ENCODE measurements around the gene UBE2E2.

UBE2E2 gene

DNA sequence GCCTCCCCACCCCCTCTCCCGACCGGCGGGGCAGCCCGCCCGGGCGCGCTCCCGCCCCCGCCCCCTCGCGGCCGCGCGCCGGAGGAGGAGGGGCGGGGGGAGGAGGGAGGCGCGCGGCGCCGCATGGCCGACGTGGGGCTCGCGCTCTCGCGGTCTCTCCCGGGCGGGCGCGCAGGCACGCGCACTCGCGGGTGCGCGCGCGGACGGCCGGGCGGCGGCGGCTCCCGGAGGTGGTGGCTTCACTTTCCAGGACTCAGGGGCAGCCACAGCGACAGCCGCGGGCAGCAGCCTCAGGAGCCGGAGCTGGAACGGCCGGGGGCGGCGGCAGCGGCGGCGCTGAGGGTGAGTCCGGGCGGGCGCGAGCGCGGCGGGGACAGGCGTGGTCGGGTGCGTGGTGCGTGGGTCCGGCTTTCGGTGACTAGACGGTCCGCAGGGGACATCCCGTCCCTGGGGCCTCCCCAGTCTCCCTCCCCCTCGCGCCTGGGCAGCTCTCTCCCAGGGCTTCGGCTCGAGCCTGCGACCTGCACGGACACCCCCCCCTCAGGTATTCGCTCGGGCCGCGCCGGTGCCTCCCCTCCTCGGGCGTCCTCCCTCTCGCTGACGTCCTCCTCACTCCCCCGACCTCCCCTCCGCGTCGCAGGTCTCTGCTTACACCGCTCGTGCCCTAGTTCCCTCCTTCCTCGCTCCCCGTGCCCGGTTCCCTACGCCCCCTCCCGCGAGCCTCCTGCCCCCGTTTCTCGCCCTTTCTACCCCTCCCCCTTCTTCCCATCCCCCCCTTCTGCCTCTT, at the start of gene UBE2E2:
Gene UBE2E2, plus strand, starts transcription at position 407 of the 787 bp plus-strand sequence.
- Mint-ChIP-seq H3K36me3 (ENCODE audit: low read depth) (no peaks in the 10 kb centered on the region), H3K9me3 (no peaks in the 10 kb centered on the region), H3K4me3 (peak within 1 kb of the TSS; percentile 95 to 98 (median 97)), H3K4me1 (peaks cover 21% of the 10 kb centered on the region), H3K27me3 (ENCODE audit: low read depth) (peaks cover 8% of the 10 kb centered on the region), H3K27ac (peak within 1 kb of the TSS; percentile 69 to 84 (median 78))
- TF ChIP-seq, protein P1, sequence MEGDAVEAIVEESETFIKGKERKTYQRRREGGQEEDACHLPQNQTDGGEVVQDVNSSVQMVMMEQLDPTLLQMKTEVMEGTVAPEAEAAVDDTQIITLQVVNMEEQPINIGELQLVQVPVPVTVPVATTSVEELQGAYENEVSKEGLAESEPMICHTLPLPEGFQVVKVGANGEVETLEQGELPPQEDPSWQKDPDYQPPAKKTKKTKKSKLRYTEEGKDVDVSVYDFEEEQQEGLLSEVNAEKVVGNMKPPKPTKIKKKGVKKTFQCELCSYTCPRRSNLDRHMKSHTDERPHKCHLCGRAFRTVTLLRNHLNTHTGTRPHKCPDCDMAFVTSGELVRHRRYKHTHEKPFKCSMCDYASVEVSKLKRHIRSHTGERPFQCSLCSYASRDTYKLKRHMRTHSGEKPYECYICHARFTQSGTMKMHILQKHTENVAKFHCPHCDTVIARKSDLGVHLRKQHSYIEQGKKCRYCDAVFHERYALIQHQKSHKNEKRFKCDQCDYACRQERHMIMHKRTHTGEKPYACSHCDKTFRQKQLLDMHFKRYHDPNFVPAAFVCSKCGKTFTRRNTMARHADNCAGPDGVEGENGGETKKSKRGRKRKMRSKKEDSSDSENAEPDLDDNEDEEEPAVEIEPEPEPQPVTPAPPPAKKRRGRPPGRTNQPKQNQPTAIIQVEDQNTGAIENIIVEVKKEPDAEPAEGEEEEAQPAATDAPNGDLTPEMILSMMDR (IDR thresholded peaks at IDR 0.05; ENCODE audit: unreplicated experiment in 3 of 3), result no peak

DNA sequence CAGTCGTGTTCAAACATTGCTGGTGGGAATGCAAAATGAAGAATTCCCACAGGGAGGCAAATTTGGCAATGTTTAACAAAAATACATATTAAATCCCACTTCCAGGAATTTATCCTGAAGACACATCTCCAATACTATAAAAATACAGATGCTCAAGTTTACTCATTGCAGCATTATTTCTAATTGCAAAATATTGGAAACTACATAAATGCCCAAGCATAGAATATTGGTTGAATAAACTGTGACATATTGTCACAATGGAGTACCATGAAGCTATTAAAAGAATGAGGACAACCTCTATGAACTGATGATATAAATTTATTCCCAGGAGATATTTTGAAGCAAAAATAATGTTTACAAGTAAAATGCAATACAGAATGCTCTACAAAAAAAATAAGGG, 49.7 kb upstream of the UBE2E2 start:
- Mint-ChIP-seq H3K27ac (no peak overlapping the region), H3K27me3 (ENCODE audit: low read depth) (no peaks in the 10 kb centered on the region), H3K36me3 (ENCODE audit: low read depth) (no peaks in the 10 kb centered on the region), H3K4me3 (no peak overlapping the region), H3K9me3 (peaks cover 13% of the 10 kb centered on the region), H3K4me1 (peaks cover 19% of the 10 kb centered on the region)
- TF ChIP-seq, protein P1 (IDR thresholded peaks at IDR 0.05; ENCODE audit: unreplicated experiment in 3 of 3), result no peak

DNA sequence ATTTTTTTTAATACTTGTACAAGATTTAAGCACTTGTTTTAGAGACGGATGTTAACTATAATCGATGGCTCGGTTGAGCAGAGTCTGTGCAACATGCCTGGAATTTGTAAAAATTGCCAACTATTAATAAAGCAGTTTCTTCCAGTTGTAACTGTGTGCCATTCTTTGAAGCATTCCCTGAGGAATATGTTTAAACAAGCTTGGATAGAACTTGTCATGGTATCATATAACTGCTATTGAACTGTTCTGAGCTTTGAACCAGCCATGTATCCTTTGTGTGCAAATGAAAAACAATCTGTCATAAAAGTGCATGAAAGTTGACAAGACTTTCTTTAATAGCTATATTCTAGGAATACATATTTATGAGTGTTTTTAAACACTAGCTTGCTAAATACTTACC, 45.8 kb upstream of the UBE2E2 start:
- H3K27ac Mint-ChIP-seq, result peak overlapping the region in 1 of 3 experiments; percentile 4
- TF ChIP-seq, protein P1 (IDR thresholded peaks at IDR 0.05; ENCODE audit: unreplicated experiment in 3 of 3), result no peak
- no peaks in the 10 kb centered on the region for H3K36me3 Mint-ChIP-seq (ENCODE audit: low read depth)
- peaks cover 32% of the 10 kb centered on the region for H3K4me1 Mint-ChIP-seq
- peaks cover 10% of the 10 kb centered on the region for H3K9me3 Mint-ChIP-seq
- no peaks in the 10 kb centered on the region for H3K27me3 Mint-ChIP-seq (ENCODE audit: low read depth)
- H3K4me3 Mint-ChIP-seq, result no peak overlapping the region

DNA sequence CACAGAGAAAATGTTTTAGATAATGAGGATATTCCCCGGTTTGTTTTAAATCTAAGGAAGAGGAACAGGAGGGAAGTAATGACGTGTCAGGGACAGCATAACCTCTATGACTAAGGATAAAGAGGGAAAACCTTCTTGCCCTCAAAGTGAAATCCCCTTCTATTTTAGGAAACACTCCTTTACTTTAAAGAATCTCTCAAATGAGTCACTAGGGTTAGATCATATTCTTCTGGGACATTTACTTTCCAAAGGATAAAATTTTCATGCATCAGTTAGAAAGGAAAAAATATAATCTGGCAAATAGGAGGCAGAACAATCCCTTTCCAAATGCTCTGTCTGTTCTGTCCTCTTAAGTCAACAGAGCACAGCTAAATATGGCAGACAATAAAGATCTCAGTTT, 43.2 kb upstream of the UBE2E2 start:
- Mint-ChIP-seq H3K36me3 (ENCODE audit: low read depth) (no peaks in the 10 kb centered on the region), H3K4me3 (no peak overlapping the region), H3K9me3 (peaks cover 7% of the 10 kb centered on the region), H3K4me1 (peaks cover 32% of the 10 kb centered on the region), H3K27ac (peak overlapping the region in 1 of 3 experiments; percentile 24), H3K27me3 (ENCODE audit: low read depth) (no peaks in the 10 kb centered on the region)
- TF ChIP-seq, protein P1 (IDR thresholded peaks at IDR 0.05; ENCODE audit: unreplicated experiment in 3 of 3), result no peak

DNA sequence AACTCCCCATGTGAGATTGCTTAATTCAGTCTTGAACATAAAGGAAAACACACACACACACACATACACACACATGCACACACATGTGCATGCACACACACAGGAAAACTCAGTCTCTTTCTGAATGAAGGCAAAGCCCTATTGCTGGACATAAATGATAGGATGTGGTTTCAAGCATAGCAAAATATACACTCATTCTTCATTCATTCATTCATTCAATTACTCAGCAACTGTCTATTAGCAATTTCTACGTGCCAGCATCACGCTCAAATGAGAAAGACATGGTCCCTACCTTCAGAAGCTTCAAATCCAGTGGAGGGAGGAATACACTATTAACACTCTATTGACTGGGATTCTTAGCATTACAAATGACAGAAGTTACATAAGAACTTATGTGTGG, 41.8 kb upstream of the UBE2E2 start:
- H3K36me3 Mint-ChIP-seq (ENCODE audit: low read depth), result no peaks in the 10 kb centered on the region
- no peaks in the 10 kb centered on the region for H3K9me3 Mint-ChIP-seq
- no peaks in the 10 kb centered on the region for H3K27me3 Mint-ChIP-seq (ENCODE audit: low read depth)
- TF ChIP-seq, protein P1 (IDR thresholded peaks at IDR 0.05; ENCODE audit: unreplicated experiment in 3 of 3), result no peak
- no peak overlapping the region for H3K4me3 Mint-ChIP-seq
- no peak overlapping the region for H3K27ac Mint-ChIP-seq
- peaks cover 32% of the 10 kb centered on the region for H3K4me1 Mint-ChIP-seq
